HepG2 (cell line): ENCODE data around the gene CISD3. TPM values are rescaled to one million over a fixed set of nuclear protein-coding genes. Genes with fewer than 3 reads are reported as not detected.

Experiments used
- ATAC-seq: fragments of 200-7000 bp; cut with Tn5 transposase; 3 replicates; pipeline ENCODE4 v1.9.1; 2020; ENCODE audit warnings: mild to moderate bottlenecking, moderate library complexity
- BruUV-seq: library from RNA; stranded (reverse); fragments of 400-500 nt; replicated peaks from 2 replicates; lab custom pipeline; 2021; lab: Mats Ljungman, UMichigan
- CTCF ChIA-PET: fragments of 300-600 bp; formaldehyde crosslinking; extraction: SDS; loops from one replicate; lab custom pipeline; 2021; ENCODE audit warnings: low total read pairs, inconsistent platforms, low intra/inter-chr PET ratio; lab: Yijun Ruan, JAX
- POLR2A ChIA-PET: fragments of 350-600 bp; sonication (Branson Sonifier 250); formaldehyde crosslinking; loops from one replicate; lab custom pipeline; 2020; ENCODE audit warnings: antibody characterized with exemption, inconsistent platforms; lab: Yijun Ruan, JAX
- DNase-seq: peaks from one replicate; pipeline ENCODE4 v3.0.0-alpha.2; 2015; ENCODE audit warnings: low spot score
- FAIRE-seq: peaks from 3 replicates; lab custom pipeline; 2011; peaks lifted over from hg19 to GRCh38; lab: Jason Lieb, UNC
- H2AFZ ChIP-seq: one replicate; pipeline ENCODE4 v1.6.1; 2011; ENCODE audit warnings: low read length, inconsistent platforms
- H3K27ac ChIP-seq: fragments of 300-600 bp; 3 replicates; pipeline ENCODE4 v1.8.0; 2011; ENCODE audit warnings: mixed run types, mild to moderate bottlenecking, mixed read lengths, low read length, inconsistent platforms; ENCODE audit not compliant: insufficient read depth; ENCODE audit errors: extremely low read length
- H3K27me3 ChIP-seq, 2 experiments: fragments of 200-600 bp in 1 of 2; 2 replicates in 1 of 2; 3 replicates in 1 of 2; pipeline versions ENCODE4 v1.6.0 to v1.8.0; 2011; ENCODE audit warnings: low read length in 2 of 2, mild to moderate bottlenecking in 2 of 2, moderate library complexity in 2 of 2, inconsistent platforms in 1 of 2; ENCODE audit not compliant: insufficient read depth in 2 of 2, control insufficient read depth in 1 of 2
- H3K36me3 ChIP-seq, 2 experiments: fragments of 200-600 bp in 1 of 2; replicated peaks in 1 of 2; 2 replicates in 1 of 2; 3 replicates in 1 of 2; pipeline versions ENCODE4 v1.5.1 to v1.8.0; 2011; ENCODE audit warnings: low read length in 2 of 2, inconsistent platforms in 1 of 2; ENCODE audit not compliant: insufficient read depth in 2 of 2, control insufficient read depth in 1 of 2
- H3K4me1 ChIP-seq: 2 replicates; pipeline ENCODE4 v1.5.1; 2012; ENCODE audit warnings: low read length, inconsistent platforms; ENCODE audit not compliant: insufficient read depth
- H3K4me2 ChIP-seq: 2 replicates; pipeline ENCODE4 v1.6.0; 2011; ENCODE audit warnings: low read depth, low read length, inconsistent platforms
- H3K4me3 ChIP-seq, 3 experiments: fragments of 200-600 bp in 1 of 3; sonication (generic), shearing (Covaris generic) in 1 of 3; replicated peaks in 1 of 3; 2 replicates each; pipeline ENCODE4 v1.5.1; 2011 to 2016; ENCODE audit warnings: low read length in 3 of 3, inconsistent platforms in 2 of 3, low read depth in 2 of 3, mild to moderate bottlenecking in 2 of 3, control low read depth in 1 of 3, mixed read lengths in 1 of 3; ENCODE audit not compliant: insufficient read depth in 1 of 3
- H3K79me2 ChIP-seq: one replicate; pipeline ENCODE4 v1.6.1; 2011; ENCODE audit warnings: low read length, inconsistent platforms; ENCODE audit not compliant: insufficient read depth
- H3K9ac ChIP-seq: 2 replicates; pipeline ENCODE4 v1.6.0; 2011; ENCODE audit warnings: mild to moderate bottlenecking, low read depth, low read length, inconsistent platforms; ENCODE audit not compliant: insufficient read depth
- H3K9me3 ChIP-seq: 2 replicates; pipeline ENCODE4 v1.5.1; 2012; ENCODE audit warnings: mild to moderate bottlenecking, low read length
- H4K20me1 ChIP-seq: 2 replicates; pipeline ENCODE4 v1.6.0; 2011; ENCODE audit warnings: inconsistent platforms, mild to moderate bottlenecking, low read length, moderate library complexity; ENCODE audit not compliant: insufficient read depth
- FOXA1 ChIP-seq, 2 experiments: fragments of 450-650 bp in 1 of 2; sonication (generic) in 1 of 2; formaldehyde crosslinking in 1 of 2; IDR thresholded peaks; 2 replicates each; pipeline versions ENCODE4 v1.4.0 to v1.6.1; 2016 to 2020; ENCODE audit warnings: missing genetic modification reagents in 1 of 2
- GATAD2A ChIP-seq: IDR thresholded peaks from 2 replicates; pipeline ENCODE4 v1.6.1; 2016
- MTA1 ChIP-seq: sonication (generic); formaldehyde crosslinking; IDR thresholded peaks from 2 replicates; pipeline ENCODE4 v1.4.0; 2020; ENCODE audit warnings: missing genetic modification reagents, mild to moderate bottlenecking, borderline replicate concordance
- PCBP2 ChIP-seq: fragments of 200-400 bp; formaldehyde crosslinking; optimal IDR thresholded peaks from 2 replicates; pipeline ENCODE3; 2018; ENCODE audit warnings: low read length, low read depth; ENCODE audit not compliant: poor library complexity, severe bottlenecking
- RBM39 ChIP-seq: fragments of 200-400 bp; formaldehyde crosslinking; IDR thresholded peaks from one replicate; pipeline ENCODE4 v1.6.1; 2018; ENCODE audit warnings: antibody characterized with exemption, mild to moderate bottlenecking, low read depth, low read length; ENCODE audit not compliant: poor library complexity, severe bottlenecking
- SIN3A ChIP-seq: IDR thresholded peaks from 2 replicates; pipeline ENCODE4 v1.6.1; 2011; ENCODE audit warnings: low read depth, mild to moderate bottlenecking, control low read depth, low read length, borderline replicate concordance
- TBP ChIP-seq: sonication (generic); formaldehyde crosslinking; IDR thresholded peaks from 2 replicates; pipeline ENCODE4 v1.5.0; 2020; ENCODE audit warnings: missing genetic modification reagents
- ZNF432 ChIP-seq: sonication (generic); formaldehyde crosslinking; IDR thresholded peaks from 2 replicates; pipeline ENCODE4 v1.5.0; 2020; ENCODE audit warnings: missing genetic modification reagents, mild to moderate bottlenecking, borderline replicate concordance
- WGBS: methylation state at CpG from one replicate; pipeline ENCODE4 v1.1.6; 2017; ENCODE audit warnings: low lambda C conversion rate; 5-methylcytosine and 5-hydroxymethylcytosine counted together
- in situ Hi-C: cut with HindIII; loops from 2 replicates; pipeline ENCODE4 v1.10.0; 2017; ENCODE audit warnings: low pct_unique_long_range_greater_than_20kb; ENCODE audit not compliant: extremely low pct_ligation_motif_present
- intact Hi-C: fragments of 100-400 bp; cut with micrococcal nuclease; formaldehyde crosslinking; loops from one replicate; pipeline ENCODE4 v1.10.0; 2022; ENCODE audit not compliant: unreplicated experiment
- polyA plus RNA-seq, 8 experiments: library from polyadenylated mRNA; depleted of rRNA in 3 of 8; stranded (reverse) in 7 of 8; unstranded in 1 of 8; fragments of >200 nt; fragmentation: Illumina TruSeq in 4 of 8; extraction: Trizol in 4 of 8; gene quantifications; 2 replicates each; pipeline versions ENCODE4 v1.2.1 to v1.2.3, GENCODE V29; 2011 to 2016; ENCODE audit warnings: low read depth in 4 of 8, missing spikeins in 1 of 8, mixed read lengths in 1 of 8; ENCODE audit not compliant: insufficient read depth in 1 of 8
- total RNA-seq, 5 experiments: library from RNA; depleted of rRNA; stranded (reverse); fragments of >200 nt; fragmentation: Illumina TruSeq; extraction: Trizol; gene quantifications; 2 replicates each; pipeline ENCODE4 v1.2.3, GENCODE V29; 2016; ENCODE audit warnings: low read depth in 1 of 5
- TF ChIP-seq, protein P1 (sequence below): sonication (generic); formaldehyde crosslinking; IDR thresholded peaks from 2 replicates; pipeline ENCODE4 v1.8.1; 2023; ENCODE audit warnings: missing genetic modification reagents, mild to moderate bottlenecking, borderline replicate concordance
- TF ChIP-seq, protein P2 (sequence below): sonication (generic); formaldehyde crosslinking; IDR thresholded peaks from 2 replicates; pipeline ENCODE4 v1.8.1; 2023; ENCODE audit warnings: mild to moderate bottlenecking, missing genetic modification reagents
- TF ChIP-seq, protein P3 (sequence below): sonication (generic); formaldehyde crosslinking; IDR thresholded peaks from 2 replicates; pipeline ENCODE4 v1.8.0; 2022; ENCODE audit warnings: missing genetic modification reagents, mild to moderate bottlenecking, inconsistent platforms, borderline replicate concordance
- TF ChIP-seq, protein P4 (sequence below): sonication (generic); formaldehyde crosslinking; IDR thresholded peaks from 2 replicates; pipeline ENCODE4 v1.4.0; 2020; ENCODE audit warnings: missing genetic modification reagents
- TF ChIP-seq, protein P5 (sequence below): sonication (generic); formaldehyde crosslinking; IDR thresholded peaks from 2 replicates; pipeline ENCODE4 v1.5.1; 2020; ENCODE audit warnings: mild to moderate bottlenecking, moderate library complexity, missing genetic modification reagents

Gene CISD3
- total and polyA plus RNA-seq, 2 of the 13 experiments (the other 11 are each of a cell fraction or from before 2014, with no cell fraction given), result 30.0 to 34.1 TPM

DNA sequence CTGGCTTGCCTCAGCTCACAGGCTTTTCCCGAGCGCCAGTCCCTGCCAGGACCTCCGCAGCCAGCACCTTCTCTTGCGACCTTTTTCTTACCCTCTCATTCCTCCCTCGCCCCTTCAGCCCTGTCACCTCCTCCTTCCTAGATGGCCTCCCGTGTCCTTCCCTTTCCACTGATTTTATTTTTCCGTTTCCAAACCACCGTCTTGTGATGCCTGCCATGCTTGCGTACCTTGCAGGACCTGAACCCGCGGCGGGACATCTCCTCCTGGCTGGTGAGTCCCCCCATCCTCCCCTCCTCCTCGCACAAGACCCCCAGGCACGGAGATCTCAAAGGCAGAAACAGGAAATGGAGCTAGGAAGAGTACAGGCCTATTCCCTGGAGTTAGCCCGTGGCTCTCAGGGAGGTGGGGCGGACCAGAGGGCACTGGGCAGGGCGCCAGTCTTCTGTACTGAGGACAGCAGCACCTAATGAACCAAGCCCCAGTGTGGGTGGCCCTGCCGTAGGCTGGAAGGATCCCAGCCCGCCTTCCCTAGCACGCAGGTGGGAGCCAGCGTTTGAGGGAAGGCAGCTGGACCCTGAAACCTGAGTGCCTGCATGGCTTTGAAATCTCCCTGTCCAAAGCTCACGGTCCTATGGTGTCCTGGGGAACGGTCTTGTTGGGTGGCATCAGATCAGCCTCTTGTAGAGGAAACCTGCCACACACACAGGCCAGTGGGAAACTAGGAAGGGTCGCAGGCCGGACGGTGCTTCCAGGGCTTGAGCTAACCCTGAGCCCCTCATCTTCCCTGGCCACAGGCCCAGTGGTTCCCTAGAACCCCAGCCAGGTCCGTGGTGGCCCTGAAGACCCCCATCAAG, 612 bp downstream of the CISD3 start:
- Histone ChIP-seq H2AFZ (no peak overlapping the region), H4K20me1 (peaks cover 20% of the 10 kb centered on the region; the same call in 1 of the 2 replicates), H3K79me2 (peaks cover 26% of the 10 kb centered on the region), H3K4me3 (peak overlapping the region; percentile 67 to 100 (median 95)), H3K36me3 (peaks cover 11 to 27% of the 10 kb centered on the region in 2 experiments), H3K4me1 (peaks cover 60% of the 10 kb centered on the region), H3K9me3 (no peaks in the 10 kb centered on the region), H3K9ac (peak overlapping the region; percentile 90), H3K4me2 (peak overlapping the region; percentile 92), H3K27ac (peak overlapping the region; percentile 97), H3K27me3 (no peaks in the 10 kb centered on the region)
- ChIA-PET POLR2A (interaction anchor here (0.8 to 2.8 kb wide), 26 partner anchors 10 to 423 kb away, joined by 3 to 43 read pairs (median 6); partner anchors contain the start of genes MLLT6, PSMB3, RPL23 and SOCS7), CTCF (interaction anchor here (1.4 to 1.5 kb wide), 2 partner anchors 27 to 54 kb away, joined by 4 to 6 read pairs; no protein-coding TSS in a partner anchor)
- DNase-seq (peak; percentile 90), FAIRE-seq (no peak), ATAC-seq (peak; percentile 78)
- no TSS peak for BruUV-seq
- in situ Hi-C loops, result loop anchor here (5.0 kb wide), 1 partner anchor 53 kb away; no protein-coding TSS in a partner anchor
- 2% methylated on average over 22 of the region's 27 CpGs for WGBS
- intact Hi-C loops, result loop anchor here (1.0 to 2.0 kb wide), 3 partner anchors 18 to 53 kb away; partner anchors contain the start of gene PCGF2
- no peak for TF ChIP-seq TBP (CRISPR knock-in tag)
- TF ChIP-seq, protein P1, sequence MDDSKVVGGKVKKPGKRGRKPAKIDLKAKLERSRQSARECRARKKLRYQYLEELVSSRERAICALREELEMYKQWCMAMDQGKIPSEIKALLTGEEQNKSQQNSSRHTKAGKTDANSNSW (CRISPR knock-in tag), result peak; percentile 47; the same call in 1 of the 2 replicates
- peak; percentile 69 for TF ChIP-seq GATAD2A (CRISPR knock-in tag)
- TF ChIP-seq, protein P2, sequence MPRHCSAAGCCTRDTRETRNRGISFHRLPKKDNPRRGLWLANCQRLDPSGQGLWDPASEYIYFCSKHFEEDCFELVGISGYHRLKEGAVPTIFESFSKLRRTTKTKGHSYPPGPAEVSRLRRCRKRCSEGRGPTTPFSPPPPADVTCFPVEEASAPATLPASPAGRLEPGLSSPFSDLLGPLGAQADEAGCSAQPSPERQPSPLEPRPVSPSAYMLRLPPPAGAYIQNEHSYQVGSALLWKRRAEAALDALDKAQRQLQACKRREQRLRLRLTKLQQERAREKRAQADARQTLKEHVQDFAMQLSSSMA (CRISPR knock-in tag), result peak; percentile 63; the same call in 1 of the 2 replicates
- peak; percentile 66 for TF ChIP-seq RBM39
- TF ChIP-seq SIN3A, result 0 out of 2 replicates have a peak, but pooled peaks have one; percentile 27
- no peak for TF ChIP-seq FOXA1 (IDR thresholded peaks at IDR 0.05)
- no peak for TF ChIP-seq FOXA1 (CRISPR knock-in tag; IDR thresholded peaks at IDR 0.05)
- TF ChIP-seq, protein P3, sequence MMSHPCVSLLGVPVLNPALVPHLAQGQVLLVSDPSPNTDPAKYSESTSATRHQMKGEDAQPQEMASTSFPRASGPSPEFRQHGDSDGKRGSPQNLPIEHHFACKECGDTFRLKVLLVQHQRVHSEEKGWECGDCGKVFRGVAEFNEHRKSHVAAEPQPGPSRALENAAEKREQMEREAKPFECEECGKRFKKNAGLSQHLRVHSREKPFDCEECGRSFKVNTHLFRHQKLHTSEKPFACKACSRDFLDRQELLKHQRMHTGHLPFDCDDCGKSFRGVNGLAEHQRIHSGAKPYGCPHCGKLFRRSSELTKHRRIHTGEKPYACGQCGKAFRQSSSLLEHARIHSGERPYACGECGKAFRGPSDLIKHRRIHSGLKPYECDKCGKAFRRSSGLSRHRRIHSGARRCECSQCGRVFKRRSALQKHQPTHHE, result no peak; the same call in 1 of the 2 replicates
- peak; percentile 95; the same call in 1 of the 2 replicates for TF ChIP-seq MTA1 (CRISPR knock-in tag)
- TF ChIP-seq, protein P4, sequence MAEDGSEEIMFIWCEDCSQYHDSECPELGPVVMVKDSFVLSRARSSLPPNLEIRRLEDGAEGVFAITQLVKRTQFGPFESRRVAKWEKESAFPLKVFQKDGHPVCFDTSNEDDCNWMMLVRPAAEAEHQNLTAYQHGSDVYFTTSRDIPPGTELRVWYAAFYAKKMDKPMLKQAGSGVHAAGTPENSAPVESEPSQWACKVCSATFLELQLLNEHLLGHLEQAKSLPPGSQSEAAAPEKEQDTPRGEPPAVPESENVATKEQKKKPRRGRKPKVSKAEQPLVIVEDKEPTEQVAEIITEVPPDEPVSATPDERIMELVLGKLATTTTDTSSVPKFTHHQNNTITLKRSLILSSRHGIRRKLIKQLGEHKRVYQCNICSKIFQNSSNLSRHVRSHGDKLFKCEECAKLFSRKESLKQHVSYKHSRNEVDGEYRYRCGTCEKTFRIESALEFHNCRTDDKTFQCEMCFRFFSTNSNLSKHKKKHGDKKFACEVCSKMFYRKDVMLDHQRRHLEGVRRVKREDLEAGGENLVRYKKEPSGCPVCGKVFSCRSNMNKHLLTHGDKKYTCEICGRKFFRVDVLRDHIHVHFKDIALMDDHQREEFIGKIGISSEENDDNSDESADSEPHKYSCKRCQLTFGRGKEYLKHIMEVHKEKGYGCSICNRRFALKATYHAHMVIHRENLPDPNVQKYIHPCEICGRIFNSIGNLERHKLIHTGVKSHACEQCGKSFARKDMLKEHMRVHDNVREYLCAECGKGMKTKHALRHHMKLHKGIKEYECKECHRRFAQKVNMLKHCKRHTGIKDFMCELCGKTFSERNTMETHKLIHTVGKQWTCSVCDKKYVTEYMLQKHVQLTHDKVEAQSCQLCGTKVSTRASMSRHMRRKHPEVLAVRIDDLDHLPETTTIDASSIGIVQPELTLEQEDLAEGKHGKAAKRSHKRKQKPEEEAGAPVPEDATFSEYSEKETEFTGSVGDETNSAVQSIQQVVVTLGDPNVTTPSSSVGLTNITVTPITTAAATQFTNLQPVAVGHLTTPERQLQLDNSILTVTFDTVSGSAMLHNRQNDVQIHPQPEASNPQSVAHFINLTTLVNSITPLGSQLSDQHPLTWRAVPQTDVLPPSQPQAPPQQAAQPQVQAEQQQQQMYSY (CRISPR knock-in tag), result no peak
- TF ChIP-seq, protein P5, sequence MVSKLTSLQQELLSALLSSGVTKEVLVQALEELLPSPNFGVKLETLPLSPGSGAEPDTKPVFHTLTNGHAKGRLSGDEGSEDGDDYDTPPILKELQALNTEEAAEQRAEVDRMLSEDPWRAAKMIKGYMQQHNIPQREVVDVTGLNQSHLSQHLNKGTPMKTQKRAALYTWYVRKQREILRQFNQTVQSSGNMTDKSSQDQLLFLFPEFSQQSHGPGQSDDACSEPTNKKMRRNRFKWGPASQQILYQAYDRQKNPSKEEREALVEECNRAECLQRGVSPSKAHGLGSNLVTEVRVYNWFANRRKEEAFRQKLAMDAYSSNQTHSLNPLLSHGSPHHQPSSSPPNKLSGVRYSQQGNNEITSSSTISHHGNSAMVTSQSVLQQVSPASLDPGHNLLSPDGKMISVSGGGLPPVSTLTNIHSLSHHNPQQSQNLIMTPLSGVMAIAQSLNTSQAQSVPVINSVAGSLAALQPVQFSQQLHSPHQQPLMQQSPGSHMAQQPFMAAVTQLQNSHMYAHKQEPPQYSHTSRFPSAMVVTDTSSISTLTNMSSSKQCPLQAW (CRISPR knock-in tag), result peak; percentile 78
- TF ChIP-seq PCBP2, result peak; percentile 42
- TF ChIP-seq ZNF432 (CRISPR knock-in tag), result 0 out of 2 replicates have a peak, but pooled peaks have one; percentile 50
